ENCODE results near the gene MRPL22.

MRPL22 gene

GRCh38 chr5:154917757-154918156 lies 23.1 kb upstream of the MRPL22 start:
- TF ChIP-seq TCF7L2 (IDR thresholded peaks at IDR 0.05; ENCODE audit: borderline replicate concordance, low read depth, low read length) (no peak), ZBTB6 (tag by site-specific recombination; IDR thresholded peaks at IDR 0.05) (no peak), ZSCAN4 (tag by site-specific recombination; IDR thresholded peaks at IDR 0.05) (no peak)
- CTCF ChIA-PET = interaction anchor here (0.6 to 1.3 kb wide), 3 partner anchors 15 to 356 kb away, joined by 3 to 6 read pairs (median 3); no protein-coding TSS in a partner anchor
- no peak overlapping the region for H3K4me3 ChIP-seq (ENCODE audit: low read depth, low read length)
- no peaks in the 10 kb centered on the region for H3K4me1 ChIP-seq (ENCODE audit: control insufficient read depth, insufficient read depth, low read length)
- H3K9me3 ChIP-seq (ENCODE audit: control insufficient read depth, insufficient read depth, low read depth, low read length) = no peaks in the 10 kb centered on the region
- peaks cover 65 to 72% of the 10 kb centered on the region in 2 experiments for H3K36me3 ChIP-seq (ENCODE audit: control insufficient read depth in 2 of 2, insufficient read depth in 1 of 2, low read length in 2 of 2)
- POLR2A ChIA-PET = no interaction called here
- no peak overlapping the region for H3K27ac ChIP-seq (ENCODE audit: extremely low read depth, low read depth, low read length)

GRCh38 chr5:154923441-154924430 lies 17.1 kb upstream of the MRPL22 start:
- Histone ChIP-seq H3K9me3 (ENCODE audit: control insufficient read depth, insufficient read depth, low read depth, low read length) (no peaks in the 10 kb centered on the region), H3K4me3 (ENCODE audit: low read depth, low read length) (no peak overlapping the region), H3K36me3 (ENCODE audit: control insufficient read depth in 2 of 2, insufficient read depth in 1 of 2, low read length in 2 of 2) (peaks cover 61 to 77% of the 10 kb centered on the region in 2 experiments), H3K27ac (ENCODE audit: extremely low read depth, low read depth, low read length) (no peak overlapping the region), H3K4me1 (ENCODE audit: control insufficient read depth, insufficient read depth, low read length) (no peaks in the 10 kb centered on the region)
- POLR2A ChIA-PET = no interaction called here
- TF ChIP-seq ZNF311 (tag by site-specific recombination; IDR thresholded peaks at IDR 0.05; ENCODE audit: borderline replicate concordance) (no peak), PRDM6 (tag by site-specific recombination; IDR thresholded peaks at IDR 0.05) (0 out of 2 replicates have a peak, but pooled peaks have one; percentile 12), ZNF280D (tag by site-specific recombination; IDR thresholded peaks at IDR 0.05) (no peak), ELK4 (IDR thresholded peaks at IDR 0.05; ENCODE audit: borderline replicate concordance, low read depth, low read length) (no peak)
- CTCF ChIA-PET = interaction anchor here (0.6 kb wide), 1 partner anchor 254 kb away, joined by 3 read pairs; no protein-coding TSS in a partner anchor

- CTCF ChIA-PET = interaction anchor here (0.7 kb wide), 1 partner anchor 117 kb away, joined by 3 read pairs; no protein-coding TSS in a partner anchor
- H3K27ac ChIP-seq (ENCODE audit: extremely low read depth, low read depth, low read length) = no peak overlapping the region
- peaks cover 25 to 48% of the 10 kb centered on the region in 2 experiments for H3K36me3 ChIP-seq (ENCODE audit: control insufficient read depth in 2 of 2, insufficient read depth in 1 of 2, low read length in 2 of 2)
- POLR2A ChIA-PET = no interaction called here
- no peak for TF ChIP-seq KLF16 (tag by site-specific recombination; IDR thresholded peaks at IDR 0.05)
- TF ChIP-seq SCRT2 (tag by site-specific recombination; IDR thresholded peaks at IDR 0.05) = no peak
- no peak for TF ChIP-seq ZNF132 (tag by site-specific recombination; IDR thresholded peaks at IDR 0.05; ENCODE audit: borderline replicate concordance)
- no peak for TF ChIP-seq KLF17 (tag by site-specific recombination; IDR thresholded peaks at IDR 0.05)
- no peak for TF ChIP-seq ZNF580 (tag by site-specific recombination; IDR thresholded peaks at IDR 0.05)
- no peak for TF ChIP-seq ZNF624 (tag by site-specific recombination; IDR thresholded peaks at IDR 0.05)
- no peak for TF ChIP-seq ZNF362 (tag by site-specific recombination; IDR thresholded peaks at IDR 0.05)
- no peak for TF ChIP-seq ZEB2 (tag by site-specific recombination; IDR thresholded peaks at IDR 0.05)
- no peak for TF ChIP-seq ZNF707 (tag by site-specific recombination; IDR thresholded peaks at IDR 0.05)
- no peaks in the 10 kb centered on the region for H3K9me3 ChIP-seq (ENCODE audit: control insufficient read depth, insufficient read depth, low read depth, low read length)
- no peak overlapping the region for H3K4me3 ChIP-seq (ENCODE audit: low read depth, low read length)
- H3K4me1 ChIP-seq (ENCODE audit: control insufficient read depth, insufficient read depth, low read length) = no peaks in the 10 kb centered on the region; the same call in 1 of the 2 replicates
Measured at GRCh38 chr5:154933537-154933936, 7.3 kb upstream of the MRPL22 start.

All from HEK293 (cell line).